Karpas-422 (cell line): ENCODE measurements around the gene MTFP1. TPM values are rescaled to one million over a fixed set of nuclear protein-coding genes. Genes with fewer than 3 reads are reported as not detected.

Experiments used
- DNase-seq: peaks from one replicate; pipeline ENCODE4 v3.0.0-alpha.2; 2015
- H2AFZ ChIP-seq: fragments of 200-600 bp; sonication (generic); 2 replicates; pipeline ENCODE4 v1.6.1; 2014; ENCODE audit warnings: antibody characterized with exemption, low read length, mixed read lengths
- H3K27ac ChIP-seq: fragments of 200-600 bp; sonication (generic); 2 replicates; pipeline ENCODE4 v1.5.1; 2014; ENCODE audit warnings: mild to moderate bottlenecking, low read length, moderate library complexity
- H3K27me3 ChIP-seq: fragments of 200-600 bp; sonication (generic); 2 replicates; pipeline ENCODE4 v1.6.1; 2014; ENCODE audit warnings: low read length, mixed read lengths
- H3K36me3 ChIP-seq: fragments of 200-600 bp; sonication (generic); 2 replicates; pipeline ENCODE4 v1.6.1; 2014; ENCODE audit warnings: low read length, mixed read lengths; ENCODE audit not compliant: insufficient read depth
- H3K4me1 ChIP-seq: fragments of 200-600 bp; sonication (generic); 2 replicates; pipeline ENCODE4 v1.6.1; 2014; ENCODE audit warnings: mild to moderate bottlenecking, low read length, mixed read lengths
- H3K4me2 ChIP-seq: fragments of 200-600 bp; sonication (generic); 2 replicates; pipeline ENCODE4 v1.6.1; 2014; ENCODE audit warnings: low read length, low read depth, mild to moderate bottlenecking; ENCODE audit not compliant: poor library complexity, severe bottlenecking
- H3K4me3 ChIP-seq: fragments of 200-600 bp; sonication (generic); 2 replicates; pipeline ENCODE4 v1.5.1; 2014; ENCODE audit warnings: mild to moderate bottlenecking, antibody characterized with exemption, low read length, mixed read lengths
- H3K79me2 ChIP-seq: fragments of 200-600 bp; sonication (generic); 2 replicates; pipeline ENCODE4 v1.6.1; 2014; ENCODE audit warnings: mild to moderate bottlenecking, low read length, mixed read lengths
- H3K9ac ChIP-seq: fragments of 200-600 bp; sonication (generic); 2 replicates; pipeline ENCODE4 v1.6.0; 2014; ENCODE audit warnings: low read length
- H3K9me2 ChIP-seq: fragments of 200-600 bp; sonication (generic), shearing (Covaris generic); replicated peaks from 2 replicates; pipeline ENCODE4 v1.6.0; 2014; ENCODE audit warnings: mild to moderate bottlenecking, low read length, moderate library complexity; ENCODE audit not compliant: insufficient read depth
- H3K9me3 ChIP-seq: fragments of 300-700, 200-600 bp; sonication (generic); 2 replicates; pipeline ENCODE4 v1.6.1; 2014; ENCODE audit warnings: low read length, mixed read lengths
- H4K20me1 ChIP-seq: fragments of 200-600 bp; sonication (generic); 2 replicates; pipeline ENCODE4 v1.6.1; 2014; ENCODE audit warnings: mild to moderate bottlenecking, antibody characterized with exemption, low read length, low read depth; ENCODE audit not compliant: insufficient read depth
- small RNA-seq: library from RNA; depleted of rRNA; stranded (forward); fragments of <200 nt; gene quantifications from one replicate; pipeline ENCODE3, GENCODE V24; 2014
- total RNA-seq: library from RNA; depleted of rRNA; stranded (reverse); fragments of >200 nt; shearing (Covaris generic); gene quantifications from 2 replicates; pipeline ENCODE4 v1.2.3, GENCODE V29; 2014; ENCODE audit warnings: low replicate concordance; rRNA removed

Gene MTFP1
- total RNA-seq, 1 experiment from 2014 or later, result 69.4 TPM

- Histone ChIP-seq H3K9me2 (no peaks in the 10 kb centered on the region), H3K27me3 (no peaks in the 10 kb centered on the region), H3K36me3 (no peaks in the 10 kb centered on the region), H3K4me1 (no peaks in the 10 kb centered on the region), H4K20me1 (no peaks in the 10 kb centered on the region), H3K4me2 (no peak overlapping the region), H3K4me3 (no peak overlapping the region), H3K27ac (no peak overlapping the region), H3K79me2 (no peaks in the 10 kb centered on the region), H2AFZ (no peak overlapping the region), H3K9ac (no peak overlapping the region), H3K9me3 (no peaks in the 10 kb centered on the region)
- DNase-seq, result no peak
These were observed 49.3 kb downstream of the MTFP1 start for GRCh38 chr22:30474683-30475424.

Small RNAs within 50 kb of the gene (small RNA-seq; reads per million reads assigned to genes)
- not detected for gene AC004832.3
- gene RNU6-564P, result not detected

Other genes starting within 250 kb of the MTFP1 start
- gene LIF, start 179.0 kb upstream of the MTFP1 start, total RNA-seq, result not detected in 2 replicates
- gene OSM, start 158.9 kb upstream of the MTFP1 start, total RNA-seq, result not detected in 2 replicates
- gene CASTOR1, start 136.3 kb upstream of the MTFP1 start, total RNA-seq, result 3.2 and 8.4 TPM in 2 replicates
- 7.6 and 16.9 TPM in 2 replicates for gene TBC1D10A, start 98.8 kb upstream of the MTFP1 start, total RNA-seq
- 79.0 and 111 TPM in 2 replicates for gene SF3A1, start 68.9 kb upstream of the MTFP1 start, total RNA-seq
- 0.69 and 0.82 TPM in 2 replicates for gene CCDC157, start 68.8 kb upstream of the MTFP1 start, total RNA-seq
- 4.0 and 16.9 TPM in 2 replicates for gene RNF215, start 38.4 kb upstream of the MTFP1 start, total RNA-seq
- gene SEC14L2, start 28.8 kb upstream of the MTFP1 start, total RNA-seq, result 8.4 and 11.6 TPM in 2 replicates
- not detected in 2 replicates for gene SEC14L3, start 46.2 kb downstream of the MTFP1 start, total RNA-seq
- not detected in 2 replicates for gene SEC14L4, start 79.9 kb downstream of the MTFP1 start, total RNA-seq
- gene SEC14L6, start 121.0 kb downstream of the MTFP1 start, total RNA-seq, result not detected in 2 replicates
- not detected in 2 replicates for gene GAL3ST1, start 148.9 kb downstream of the MTFP1 start, total RNA-seq
- 93.6 and 110 TPM in 2 replicates for gene PES1, start 166.1 kb downstream of the MTFP1 start, total RNA-seq
- gene TCN2, start 181.4 kb downstream of the MTFP1 start, total RNA-seq, result 0.18 and 0.93 TPM in 2 replicates
- gene SLC35E4, start 210.0 kb downstream of the MTFP1 start, total RNA-seq, result 0.97 and 1.2 TPM in 2 replicates
- 6.3 and 11.2 TPM in 2 replicates for gene DUSP18, start 242.1 kb downstream of the MTFP1 start, total RNA-seq